GM12873 (cell line): ENCODE measurements around the gene TAF4B.

Experiments used
- CTCF ChIP-seq: IDR thresholded peaks from 2 replicates; pipeline ENCODE4 v1.5.1; 2012; ENCODE audit warnings: low read depth, mild to moderate bottlenecking, moderate library complexity, low read length, control low read depth; ENCODE audit not compliant: insufficient read depth; ENCODE audit errors: missing control alignments

The TAF4B gene

GRCh38 chr18:26277374-26277773, 51.1 kb downstream of the TAF4B start:
- no peak for TF ChIP-seq CTCF

DNA sequence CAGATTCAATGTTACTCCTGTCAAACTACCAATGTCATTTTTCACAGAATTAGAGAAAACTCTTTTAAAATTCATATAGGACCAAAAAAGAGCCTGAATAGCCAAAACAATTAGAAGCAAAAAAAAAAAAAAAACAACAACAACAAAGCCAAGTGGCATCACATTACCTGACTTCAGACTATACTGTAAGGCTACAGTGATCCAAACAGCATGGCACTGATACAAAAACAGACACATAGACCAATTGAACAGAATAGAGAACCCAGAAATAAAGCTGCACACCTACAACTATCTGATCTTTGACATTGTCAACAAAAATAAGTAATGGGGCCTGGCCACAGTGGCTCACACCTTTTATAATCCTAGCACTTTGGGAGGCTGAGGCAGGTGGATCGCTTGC, 53.2 kb downstream of the TAF4B start:
- no peak for TF ChIP-seq CTCF

DNA sequence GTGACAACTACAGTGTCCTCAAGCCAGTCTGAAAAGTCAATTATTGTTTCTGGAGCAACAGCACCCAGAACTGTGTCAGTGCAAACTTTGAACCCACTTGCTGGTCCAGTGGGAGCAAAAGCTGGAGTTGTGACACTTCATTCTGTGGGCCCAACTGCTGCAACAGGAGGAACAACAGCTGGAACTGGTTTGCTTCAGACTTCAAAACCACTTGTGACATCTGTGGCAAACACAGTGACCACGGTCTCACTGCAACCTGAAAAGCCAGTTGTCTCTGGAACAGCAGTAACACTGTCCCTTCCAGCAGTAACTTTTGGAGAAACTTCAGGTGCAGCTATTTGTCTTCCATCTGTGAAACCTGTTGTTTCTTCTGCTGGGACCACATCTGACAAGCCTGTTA, 59.8 kb downstream of the TAF4B start:
- TF ChIP-seq CTCF = no peak

- no peak for TF ChIP-seq CTCF
Measured at GRCh38 chr18:26287644-26288043, 61.4 kb downstream of the TAF4B start.

GRCh38 chr18:26290385-26290784, 64.1 kb downstream of the TAF4B start:
- TF ChIP-seq CTCF = no peak

GRCh38 chr18:26293982-26294381, 67.7 kb downstream of the TAF4B start:
- TF ChIP-seq CTCF = no peak

DNA sequence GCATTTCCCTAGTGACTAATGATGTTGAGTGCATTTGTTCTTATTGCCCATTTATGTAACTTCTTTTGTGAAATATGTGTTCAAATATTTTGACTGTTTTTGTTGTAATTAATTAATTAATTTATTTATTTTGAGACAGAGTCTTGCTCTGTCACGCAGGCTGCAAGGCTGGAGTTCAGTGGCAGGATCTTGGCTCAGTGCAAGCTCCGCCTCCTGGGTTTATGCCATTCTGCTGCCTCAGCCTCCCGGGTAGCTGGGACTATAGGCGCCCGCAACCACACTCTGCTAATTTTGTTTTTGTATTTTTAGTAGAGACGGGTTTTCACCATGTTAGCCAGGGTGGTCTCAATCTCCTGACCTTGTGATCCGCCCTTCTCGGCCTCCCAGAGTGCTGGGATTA, 71.9 kb downstream of the TAF4B start:
- TF ChIP-seq CTCF = no peak
